Parietal lobe (tissue), 1 donor: Measurements from ENCODE around the gene LGMN. TPM values are rescaled to one million over a fixed set of nuclear protein-coding genes. Genes with fewer than 3 reads are reported as not detected.

ENCODE experiments used
- total RNA-seq: library from RNA; depleted of rRNA; stranded (reverse); fragments of >200 nt; gene quantifications from one replicate; pipeline ENCODE4 v1.2.3, GENCODE V29; 2014

Gene LGMN
- total RNA-seq = 28.8 TPM

DNA sequence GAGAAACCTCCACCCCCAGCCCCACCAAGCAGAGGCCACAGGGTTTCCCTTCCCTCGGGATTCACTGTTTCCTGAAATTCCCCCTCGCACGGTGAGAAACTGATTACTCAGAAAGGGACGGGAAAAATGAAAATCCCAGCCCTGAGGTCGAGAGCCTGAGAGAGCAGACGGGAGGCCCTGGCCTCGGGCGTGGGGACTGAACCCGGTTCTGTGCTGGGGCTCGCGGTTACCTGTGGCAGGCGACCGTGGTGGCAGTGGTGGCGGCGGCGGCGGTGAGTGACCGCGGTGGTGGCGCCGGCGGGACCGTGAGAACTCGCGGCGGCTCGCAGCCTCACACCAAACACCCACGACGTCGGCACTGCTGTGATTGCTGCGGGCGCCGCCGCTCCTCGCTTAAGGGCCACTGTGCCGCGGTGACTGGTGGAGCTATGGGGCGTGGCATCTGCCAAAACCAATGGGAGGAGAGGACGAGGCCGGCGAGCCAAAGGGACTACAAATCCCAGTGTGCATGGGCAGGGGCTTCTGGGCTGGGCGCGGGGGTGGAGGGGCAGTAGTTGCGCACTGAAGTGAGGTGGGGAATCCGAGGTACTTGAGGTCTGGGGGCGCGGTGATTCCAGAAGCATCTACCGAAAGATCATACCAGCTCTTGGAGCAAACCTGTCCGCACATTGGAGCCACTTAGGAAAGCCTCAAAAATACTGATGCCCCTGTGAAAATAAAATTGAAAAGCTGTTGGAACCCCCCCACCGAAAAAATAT is at the start of gene LGMN:
Gene LGMN (minus strand): TSS at position 369 of the 758 bp plus-strand sequence. CDS start 15,841 bp downstream, outside the sequence.

DNA sequence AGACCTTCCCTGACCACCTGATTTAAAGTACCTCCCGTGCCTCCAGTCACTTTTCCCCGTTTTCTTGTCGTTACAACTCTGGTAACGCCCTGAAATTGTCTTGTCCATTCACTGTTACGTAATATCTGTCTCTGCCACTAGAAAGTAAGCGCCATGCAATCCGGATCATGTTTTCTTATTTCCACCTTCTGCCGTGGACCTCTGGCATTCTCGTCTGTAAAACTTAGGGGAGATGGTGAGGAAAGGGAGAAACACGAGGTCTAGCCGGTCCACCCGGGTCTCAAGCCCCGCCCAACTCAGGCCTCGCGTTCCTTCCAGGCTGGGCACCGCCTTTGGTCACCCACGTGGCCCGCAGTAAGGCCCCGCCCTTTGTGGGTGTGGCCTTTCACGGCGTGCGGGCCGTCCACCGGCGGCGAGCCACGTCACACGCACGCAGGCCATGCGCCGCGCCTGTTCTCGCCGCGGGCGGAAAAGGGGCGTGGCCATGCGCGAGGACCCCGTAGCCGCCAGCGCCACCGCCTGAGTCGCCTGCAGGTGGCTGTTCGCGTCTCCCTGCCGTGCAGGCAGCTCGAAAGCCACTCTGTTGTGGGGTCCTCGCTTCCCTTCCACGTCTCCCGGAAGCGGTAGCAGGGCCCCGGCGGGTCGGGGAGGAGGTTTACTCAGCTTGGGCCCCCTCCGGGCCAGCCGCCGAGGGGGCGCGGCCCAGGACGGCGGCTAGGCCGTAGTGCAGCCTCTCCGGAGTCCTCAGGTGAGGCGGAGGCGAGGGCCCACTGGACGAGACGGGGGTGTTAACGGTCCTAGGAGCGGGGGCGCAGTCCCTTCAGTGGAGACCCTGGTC is 45.5 kb upstream of the LGMN start, which contains the start of gene GOLGA5:
Gene GOLGA5 (plus strand): TSS at position 597 of the 838 bp plus-strand sequence. CDS start 3,133 bp downstream, outside the sequence.

Other genes starting within 250 kb of the LGMN start
- gene RIN3, start 234.8 kb downstream of the LGMN start, total RNA-seq = 2.2 TPM
- 31.0 TPM for gene GOLGA5, start 45.7 kb upstream of the LGMN start, total RNA-seq
- gene CHGA, start 174.5 kb upstream of the LGMN start, total RNA-seq = 51.6 TPM